ENCODE data around the gene CPNE4.
"Not testable (repeated sequence)": the region's sequence is repeated elsewhere in the genome, so short reads cannot be mapped to it uniquely, and the experiment has no call there.

CPNE4 gene

GRCh38 chr3:131901686-131902085 lies 133.1 kb downstream of the CPNE4 start:
- no peak for TF ChIP-seq SPI1 (IDR thresholded peaks at IDR 0.05; ENCODE audit: low read depth, low read length)
- TF ChIP-seq POLR2AphosphoS5 (IDR thresholded peaks at IDR 0.05; ENCODE audit: low read depth, low read length): no peak
- no peak for TF ChIP-seq POU2F2 (IDR thresholded peaks at IDR 0.05; ENCODE audit: low read depth, low read length)
- TF ChIP-seq POLR2A (IDR thresholded peaks at IDR 0.05; ENCODE audit: low read depth, low read length): no peak
- no peak for TF ChIP-seq PAX5 (IDR thresholded peaks at IDR 0.05; ENCODE audit: insufficient read depth, low read length, severe bottlenecking)
- no peak for TF ChIP-seq TAF1 (IDR thresholded peaks at IDR 0.05; ENCODE audit: low read depth, low read length)
- DNase-seq (ENCODE audit: insufficient read length, low spot score) (no peak), FAIRE-seq (no peak)

DNA sequence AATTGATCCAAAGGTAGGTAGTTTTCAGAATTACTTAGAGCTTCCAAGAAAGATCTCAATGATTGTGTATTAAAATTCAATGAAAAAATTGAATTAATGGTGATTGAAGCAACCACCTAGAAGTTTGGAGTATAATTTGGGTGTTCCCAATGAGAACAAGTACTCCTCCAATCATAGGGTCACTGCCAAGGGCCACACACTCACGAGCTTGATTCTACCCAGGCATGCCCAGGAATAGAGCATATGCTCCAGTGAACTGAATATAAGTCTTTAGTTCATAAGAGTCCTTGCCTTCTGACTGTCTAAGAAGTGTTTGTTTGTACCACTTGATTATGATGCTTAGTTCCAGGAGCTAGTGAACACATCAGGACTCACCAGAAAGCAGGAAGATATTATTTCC lies 133.9 kb downstream of the CPNE4 start:
- no peak for FAIRE-seq
- TF ChIP-seq POLR2AphosphoS5 (IDR thresholded peaks at IDR 0.05; ENCODE audit: low read depth, low read length) (no peak), TAF1 (IDR thresholded peaks at IDR 0.05; ENCODE audit: low read depth, low read length) (no peak), PAX5 (IDR thresholded peaks at IDR 0.05; ENCODE audit: insufficient read depth, low read length, severe bottlenecking) (no peak), POU2F2 (IDR thresholded peaks at IDR 0.05; ENCODE audit: low read depth, low read length) (no peak), POLR2A (IDR thresholded peaks at IDR 0.05; ENCODE audit: low read depth, low read length) (no peak), SPI1 (IDR thresholded peaks at IDR 0.05; ENCODE audit: low read depth, low read length) (no peak)
- no peak for DNase-seq (ENCODE audit: insufficient read length, low spot score)

- TF ChIP-seq POLR2AphosphoS5 (IDR thresholded peaks at IDR 0.05; ENCODE audit: low read depth, low read length) (no peak), POLR2A (IDR thresholded peaks at IDR 0.05; ENCODE audit: low read depth, low read length) (no peak), POU2F2 (IDR thresholded peaks at IDR 0.05; ENCODE audit: low read depth, low read length) (no peak), PAX5 (IDR thresholded peaks at IDR 0.05; ENCODE audit: insufficient read depth, low read length, severe bottlenecking) (no peak), TAF1 (IDR thresholded peaks at IDR 0.05; ENCODE audit: low read depth, low read length) (no peak), SPI1 (IDR thresholded peaks at IDR 0.05; ENCODE audit: low read depth, low read length) (no peak)
- DNase-seq (ENCODE audit: insufficient read length, low spot score): no peak
- no peak for FAIRE-seq
Observed at GRCh38 chr3:131899021-131899420, 135.8 kb downstream of the CPNE4 start.

DNA sequence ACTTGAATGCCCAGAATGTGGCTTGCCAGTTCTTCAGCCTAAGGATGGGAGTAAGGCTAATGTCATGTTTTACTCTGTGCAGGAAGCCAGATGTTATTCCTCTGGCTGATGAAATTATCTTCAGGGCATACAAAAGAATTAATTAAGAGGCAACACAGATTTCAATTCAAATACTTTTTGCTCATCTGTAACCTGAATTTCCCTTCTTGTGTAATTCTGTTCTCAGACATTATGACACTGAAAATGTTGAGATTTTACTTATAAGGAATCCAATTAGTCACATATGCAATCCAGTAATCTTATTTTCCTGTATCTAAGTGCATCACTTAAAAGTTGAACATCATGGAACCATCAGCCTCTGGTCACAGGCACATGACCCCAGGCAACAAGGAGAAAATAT lies 136.5 kb downstream of the CPNE4 start:
- TF ChIP-seq POLR2A (IDR thresholded peaks at IDR 0.05; ENCODE audit: low read depth, low read length): no peak
- TF ChIP-seq POLR2AphosphoS5 (IDR thresholded peaks at IDR 0.05; ENCODE audit: low read depth, low read length): no peak
- TF ChIP-seq PAX5 (IDR thresholded peaks at IDR 0.05; ENCODE audit: insufficient read depth, low read length, severe bottlenecking): no peak
- no peak for TF ChIP-seq TAF1 (IDR thresholded peaks at IDR 0.05; ENCODE audit: low read depth, low read length)
- FAIRE-seq: no peak
- no peak for DNase-seq (ENCODE audit: insufficient read length, low spot score)

DNA sequence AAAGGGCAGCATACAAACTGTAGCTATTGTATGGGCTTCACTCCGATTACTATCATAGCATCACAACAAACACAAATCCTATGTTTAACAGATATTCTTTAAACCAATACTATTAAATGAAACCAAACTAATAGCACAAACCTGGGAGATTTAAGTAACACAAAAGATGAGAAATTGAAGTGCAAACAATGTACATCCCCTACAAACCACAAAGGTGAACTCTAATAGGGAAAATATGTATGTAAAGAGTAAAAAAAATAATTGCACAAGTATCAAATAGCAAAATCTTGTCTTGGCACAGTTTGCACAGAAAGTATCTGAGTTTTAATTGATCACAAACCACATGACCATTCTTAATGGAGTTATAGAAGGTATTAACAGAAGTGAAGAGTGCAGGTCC lies 138.5 kb downstream of the CPNE4 start:
- DNase-seq (ENCODE audit: insufficient read length, low spot score) (no peak), FAIRE-seq (no peak)
- TF ChIP-seq POLR2A (IDR thresholded peaks at IDR 0.05; ENCODE audit: low read depth, low read length) (no peak), POU2F2 (IDR thresholded peaks at IDR 0.05; ENCODE audit: low read depth, low read length) (no peak), TAF1 (IDR thresholded peaks at IDR 0.05; ENCODE audit: low read depth, low read length) (no peak), SPI1 (IDR thresholded peaks at IDR 0.05; ENCODE audit: low read depth, low read length) (no peak), PAX5 (IDR thresholded peaks at IDR 0.05; ENCODE audit: insufficient read depth, low read length, severe bottlenecking) (no peak), POLR2AphosphoS5 (IDR thresholded peaks at IDR 0.05; ENCODE audit: low read depth, low read length) (no peak)

- TF ChIP-seq TAF1 (IDR thresholded peaks at IDR 0.05; ENCODE audit: low read depth, low read length) (no peak), SPI1 (IDR thresholded peaks at IDR 0.05; ENCODE audit: low read depth, low read length) (no peak), POU2F2 (IDR thresholded peaks at IDR 0.05; ENCODE audit: low read depth, low read length) (no peak), POLR2AphosphoS5 (IDR thresholded peaks at IDR 0.05; ENCODE audit: low read depth, low read length) (no peak), POLR2A (IDR thresholded peaks at IDR 0.05; ENCODE audit: low read depth, low read length) (no peak), PAX5 (IDR thresholded peaks at IDR 0.05; ENCODE audit: insufficient read depth, low read length, severe bottlenecking) (no peak)
- no peak for DNase-seq (ENCODE audit: insufficient read length, low spot score)
- no peak for FAIRE-seq
Observed at GRCh38 chr3:131895766-131896165, 139.0 kb downstream of the CPNE4 start.

DNA sequence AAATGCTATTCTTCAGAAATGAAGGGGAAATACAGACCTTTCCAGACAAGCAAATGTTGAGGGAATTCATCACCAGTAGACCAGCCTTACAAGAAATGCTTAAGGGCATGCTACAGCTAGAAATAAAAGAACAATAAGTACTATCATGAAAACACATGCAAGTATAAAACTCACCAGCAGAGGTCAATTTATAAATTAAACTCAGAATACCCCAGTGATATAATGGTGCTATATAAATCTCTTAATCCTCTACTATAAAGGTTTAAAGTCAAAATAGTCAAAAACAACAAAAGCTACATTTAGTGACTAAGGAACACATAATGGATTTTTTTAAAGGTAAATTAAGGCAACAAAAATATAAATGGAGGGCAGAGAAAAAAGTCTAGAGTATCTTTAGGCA lies 142.5 kb downstream of the CPNE4 start:
- FAIRE-seq: no peak
- no peak for DNase-seq (ENCODE audit: insufficient read length, low spot score)
- no peak for TF ChIP-seq TAF1 (IDR thresholded peaks at IDR 0.05; ENCODE audit: low read depth, low read length)
- TF ChIP-seq POLR2AphosphoS5 (IDR thresholded peaks at IDR 0.05; ENCODE audit: low read depth, low read length): no peak
- TF ChIP-seq POLR2A (IDR thresholded peaks at IDR 0.05; ENCODE audit: low read depth, low read length): no peak
- no peak for TF ChIP-seq POU2F2 (IDR thresholded peaks at IDR 0.05; ENCODE audit: low read depth, low read length)
- no peak for TF ChIP-seq PAX5 (IDR thresholded peaks at IDR 0.05; ENCODE audit: insufficient read depth, low read length, severe bottlenecking)
- no peak for TF ChIP-seq SPI1 (IDR thresholded peaks at IDR 0.05; ENCODE audit: low read depth, low read length)

- not testable (repeated sequence) for FAIRE-seq
Observed at GRCh38 chr3:131885871-131886270, 148.9 kb downstream of the CPNE4 start.

GRCh38 chr3:131883711-131884407 lies 151.0 kb downstream of the CPNE4 start:
- FAIRE-seq (no peak), DNase-seq (ENCODE audit: insufficient read length, low spot score) (no peak)
- TF ChIP-seq SPI1 (IDR thresholded peaks at IDR 0.05; ENCODE audit: low read depth, low read length) (no peak), TAF1 (IDR thresholded peaks at IDR 0.05; ENCODE audit: low read depth, low read length) (no peak), PAX5 (IDR thresholded peaks at IDR 0.05; ENCODE audit: insufficient read depth, low read length, severe bottlenecking) (no peak), POLR2A (IDR thresholded peaks at IDR 0.05; ENCODE audit: low read depth, low read length) (no peak), POLR2AphosphoS5 (IDR thresholded peaks at IDR 0.05; ENCODE audit: low read depth, low read length) (no peak), POU2F2 (IDR thresholded peaks at IDR 0.05; ENCODE audit: low read depth, low read length) (no peak)

More at GRCh38 chr3:131885871-131886270, 148.9 kb downstream of the CPNE4 start:
- DNase-seq (ENCODE audit: insufficient read length, low spot score): not testable (repeated sequence)

DNA sequence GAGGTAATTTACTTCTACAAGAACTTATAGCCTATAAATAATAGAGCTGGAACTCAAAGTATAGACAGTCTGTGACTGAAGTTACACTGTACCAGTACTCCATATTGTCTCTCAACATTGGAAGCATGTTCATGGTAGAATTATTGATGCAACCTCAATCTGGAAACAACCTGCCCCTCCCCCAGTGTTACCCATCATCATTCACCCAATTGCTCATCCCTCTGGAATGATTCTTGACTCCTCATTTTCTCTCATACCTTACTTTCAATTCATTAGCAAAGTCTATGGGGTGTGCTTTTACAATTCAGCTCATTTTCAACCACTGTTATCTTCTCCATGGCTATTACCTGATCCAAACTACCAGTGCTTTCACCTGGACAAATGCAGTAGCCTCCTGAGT lies 151.7 kb downstream of the CPNE4 start:
- TF ChIP-seq TAF1 (IDR thresholded peaks at IDR 0.05; ENCODE audit: low read depth, low read length): no peak
- no peak for TF ChIP-seq SPI1 (IDR thresholded peaks at IDR 0.05; ENCODE audit: low read depth, low read length)
- TF ChIP-seq POLR2AphosphoS5 (IDR thresholded peaks at IDR 0.05; ENCODE audit: low read depth, low read length): no peak
- TF ChIP-seq POLR2A (IDR thresholded peaks at IDR 0.05; ENCODE audit: low read depth, low read length): no peak
- no peak for TF ChIP-seq POU2F2 (IDR thresholded peaks at IDR 0.05; ENCODE audit: low read depth, low read length)
- no peak for TF ChIP-seq PAX5 (IDR thresholded peaks at IDR 0.05; ENCODE audit: insufficient read depth, low read length, severe bottlenecking)
- FAIRE-seq (no peak), DNase-seq (ENCODE audit: insufficient read length, low spot score) (no peak)

Data from GM12891 (cell line).